GM12801 (cell line): Measurements from ENCODE around the gene COL26A1.

ENCODE experiments used
- CTCF ChIP-seq: IDR thresholded peaks from one replicate; pipeline ENCODE4 v1.5.1; 2011; ENCODE audit warnings: control low read depth; ENCODE audit not compliant: insufficient read length; ENCODE audit errors: extremely low read depth

The COL26A1 gene

GRCh38 chr7:101363734-101364374, 1.2 kb downstream of the COL26A1 start:
- no peak for TF ChIP-seq CTCF

GRCh38 chr7:101365956-101366355, 3.3 kb downstream of the COL26A1 start:
- no peak for TF ChIP-seq CTCF

GRCh38 chr7:101367676-101368075, 5.0 kb downstream of the COL26A1 start:
- TF ChIP-seq CTCF, result no peak

- TF ChIP-seq CTCF, result no peak
Observed at GRCh38 chr7:101368422-101369165, 5.9 kb downstream of the COL26A1 start.

- no peak for TF ChIP-seq CTCF
Observed at GRCh38 chr7:101370836-101371235, 8.2 kb downstream of the COL26A1 start.

- TF ChIP-seq CTCF, result no peak
Observed at GRCh38 chr7:101373812-101374614, 11.3 kb downstream of the COL26A1 start.

GRCh38 chr7:101374990-101375389, 12.3 kb downstream of the COL26A1 start:
- no peak for TF ChIP-seq CTCF
